WTC11 (cell line): Measurements from ENCODE around the gene RPL19. TPM values are rescaled to one million over a fixed set of nuclear protein-coding genes. Genes with fewer than 3 reads are reported as not detected.

Source experiments
- ATAC-seq: fragments of 200-7000 bp; cut with Tn5 transposase; 2 replicates; pipeline ENCODE4 v1.10.0; 2021; ENCODE audit warnings: mild to moderate bottlenecking, moderate library complexity
- CTCF ChIA-PET: fragments of 300-600 bp; sonication (Branson Sonifier 250); formaldehyde crosslinking; loops from one replicate; lab custom pipeline; 2021; ENCODE audit warnings: antibody characterized with exemption; lab: Charles Lee
- POLR2A ChIA-PET: fragments of 350-600 bp; sonication (Branson Sonifier 250); formaldehyde crosslinking; loops from one replicate; lab custom pipeline; 2021; ENCODE audit warnings: antibody characterized with exemption; lab: Charles Lee
- DNase-seq: peaks from one replicate; pipeline ENCODE4 v3.0.0; 2021; ENCODE audit warnings: low spot score
- H3K27ac Mint-ChIP-seq: 2 replicates; pipeline ENCODE4 v1.8.0; 2021; ENCODE audit warnings: mixed read lengths
- H3K27me3 Mint-ChIP-seq: 2 replicates; pipeline ENCODE4 v1.8.0; 2021; ENCODE audit warnings: low read depth, mild to moderate bottlenecking, moderate library complexity, mixed read lengths
- H3K36me3 Mint-ChIP-seq: 2 replicates; pipeline ENCODE4 v1.8.0; 2021; ENCODE audit warnings: mixed read lengths
- H3K4me1 Mint-ChIP-seq: 2 replicates; pipeline ENCODE4 v1.8.0; 2022; ENCODE audit warnings: mixed read lengths
- H3K4me3 Mint-ChIP-seq: 2 replicates; pipeline ENCODE4 v1.8.0; 2021; ENCODE audit warnings: mild to moderate bottlenecking, moderate library complexity, mixed read lengths
- H3K9me3 Mint-ChIP-seq: 2 replicates; pipeline ENCODE4 v1.8.0; 2021; ENCODE audit warnings: mixed read lengths
- ESRRA ChIP-seq: sonication (generic); formaldehyde crosslinking; IDR thresholded peaks from 2 replicates; pipeline ENCODE4 v1.8.1; 2022; ENCODE audit warnings: mild to moderate bottlenecking, missing genetic modification reagents, borderline replicate concordance
- FOXK1 ChIP-seq: sonication (generic); formaldehyde crosslinking; IDR thresholded peaks from 2 replicates; pipeline ENCODE4 v1.8.0; 2022; ENCODE audit warnings: mild to moderate bottlenecking, moderate library complexity, missing genetic modification reagents
- JAZF1 ChIP-seq: fragments of 250-450 bp; sonication (Bioruptor Pico); IDR thresholded peaks from 2 replicates; pipeline ENCODE4 v1.9.0; 2021; ENCODE audit warnings: moderate library complexity, mild to moderate bottlenecking, inconsistent platforms
- OVOL2 ChIP-seq: fragments of 250-450 bp; sonication (Bioruptor Pico); IDR thresholded peaks from 2 replicates; pipeline ENCODE4 v1.9.0; 2021; ENCODE audit warnings: mild to moderate bottlenecking, borderline replicate concordance
- RELA ChIP-seq: sonication (generic); formaldehyde crosslinking; IDR thresholded peaks from 2 replicates; pipeline ENCODE4 v1.8.1; 2022; ENCODE audit warnings: missing genetic modification reagents, mild to moderate bottlenecking, borderline replicate concordance
- ZNF219 ChIP-seq: sonication (generic); formaldehyde crosslinking; IDR thresholded peaks from 2 replicates; pipeline ENCODE4 v1.8.0; 2023; ENCODE audit warnings: missing genetic modification reagents, mild to moderate bottlenecking, borderline replicate concordance
- total RNA-seq: library from RNA; stranded (reverse); gene quantifications from 3 replicates; pipeline ENCODE4 v1.2.3, GENCODE V29; 2021
- TF ChIP-seq, protein P1 (sequence below): sonication (generic); formaldehyde crosslinking; IDR thresholded peaks from 2 replicates; pipeline ENCODE4 v1.8.1; 2022; ENCODE audit warnings: mild to moderate bottlenecking, moderate library complexity, missing genetic modification reagents
- TF ChIP-seq, protein P2 (sequence below): fragments of 250-450 bp; sonication (Bioruptor Pico); conservative IDR thresholded peaks from 2 replicates; pipeline ENCODE4 v1.9.0; 2021; ENCODE audit warnings: mild to moderate bottlenecking
- TF ChIP-seq, protein P3 (sequence below): fragments of 250-450 bp; sonication (Bioruptor Pico); IDR thresholded peaks from 2 replicates; pipeline ENCODE4 v1.8.0; 2021; ENCODE audit warnings: mild to moderate bottlenecking
- TF ChIP-seq, protein P4 (sequence below): sonication (generic); formaldehyde crosslinking; IDR thresholded peaks from 2 replicates; pipeline ENCODE4 v1.8.1; 2023; ENCODE audit warnings: mild to moderate bottlenecking, moderate library complexity, missing genetic modification reagents
- TF ChIP-seq, protein P5 (sequence below): sonication (generic); formaldehyde crosslinking; IDR thresholded peaks from 2 replicates; pipeline ENCODE4 v1.8.0; 2022; ENCODE audit warnings: mild to moderate bottlenecking, missing genetic modification reagents
- TF ChIP-seq, protein P6 (sequence below): sonication (generic); formaldehyde crosslinking; IDR thresholded peaks from 2 replicates; pipeline ENCODE4 v1.8.0; 2022; ENCODE audit warnings: mild to moderate bottlenecking, missing genetic modification reagents
- TF ChIP-seq, protein P7 (sequence below): fragments of 250-450 bp; sonication (Bioruptor Pico); IDR thresholded peaks from 2 replicates; pipeline ENCODE4 v1.9.0; 2021; ENCODE audit warnings: mild to moderate bottlenecking, borderline replicate concordance
- TF ChIP-seq, protein P8 (sequence below): fragments of 200-600 bp; IDR thresholded peaks from 2 replicates; pipeline ENCODE4 v1.8.0; 2022; ENCODE audit warnings: antibody characterized with exemption
- TF ChIP-seq, protein P9 (sequence below): sonication (generic); formaldehyde crosslinking; IDR thresholded peaks from 2 replicates; pipeline ENCODE4 v1.8.0; 2022; ENCODE audit warnings: mild to moderate bottlenecking, missing genetic modification reagents

Gene RPL19
- total RNA-seq, 1 experiment from 2014 or later: 1,970 TPM

DNA sequence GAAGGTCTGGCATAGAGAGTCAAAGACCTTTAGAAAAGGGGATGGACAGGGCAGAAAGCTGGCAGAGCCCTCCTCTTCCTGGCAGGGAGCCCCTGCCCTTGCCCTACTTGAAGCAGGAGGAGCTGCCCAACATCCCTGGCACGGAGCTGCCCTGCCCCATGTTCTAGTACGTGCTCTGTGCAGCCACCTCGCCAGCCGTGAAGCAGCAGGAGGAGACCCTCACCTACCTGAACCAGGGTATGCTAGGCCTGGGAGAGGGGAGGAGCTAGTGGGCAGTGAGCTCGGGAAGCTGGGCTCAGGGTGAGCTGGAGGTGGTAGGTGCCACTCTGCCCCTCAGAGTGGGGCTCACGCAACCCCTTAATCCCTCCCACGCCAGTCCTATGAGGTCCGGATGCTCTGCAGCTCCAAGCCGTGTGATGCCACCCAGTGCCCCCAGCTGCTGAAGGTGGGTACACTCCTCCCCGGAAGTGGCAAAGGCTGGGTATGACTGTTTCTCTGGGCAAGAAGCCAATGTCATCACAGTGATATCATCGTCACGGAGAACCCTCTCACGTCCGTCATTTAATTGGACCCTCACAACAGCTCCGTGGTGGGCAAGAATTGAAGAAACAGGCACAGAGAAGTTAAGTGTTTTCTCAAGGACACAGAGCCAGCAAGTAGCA, 38.4 kb downstream of the RPL19 start (continued):
- TF ChIP-seq ZNF219 (CRISPR knock-in tag): no peak
- TF ChIP-seq, protein P1, sequence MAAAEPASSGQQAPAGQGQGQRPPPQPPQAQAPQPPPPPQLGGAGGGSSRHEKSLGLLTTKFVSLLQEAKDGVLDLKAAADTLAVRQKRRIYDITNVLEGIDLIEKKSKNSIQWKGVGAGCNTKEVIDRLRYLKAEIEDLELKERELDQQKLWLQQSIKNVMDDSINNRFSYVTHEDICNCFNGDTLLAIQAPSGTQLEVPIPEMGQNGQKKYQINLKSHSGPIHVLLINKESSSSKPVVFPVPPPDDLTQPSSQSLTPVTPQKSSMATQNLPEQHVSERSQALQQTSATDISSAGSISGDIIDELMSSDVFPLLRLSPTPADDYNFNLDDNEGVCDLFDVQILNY (CRISPR knock-in tag): no peak
- TF ChIP-seq OVOL2 (CRISPR knock-in tag): no peak
- TF ChIP-seq, protein P2, sequence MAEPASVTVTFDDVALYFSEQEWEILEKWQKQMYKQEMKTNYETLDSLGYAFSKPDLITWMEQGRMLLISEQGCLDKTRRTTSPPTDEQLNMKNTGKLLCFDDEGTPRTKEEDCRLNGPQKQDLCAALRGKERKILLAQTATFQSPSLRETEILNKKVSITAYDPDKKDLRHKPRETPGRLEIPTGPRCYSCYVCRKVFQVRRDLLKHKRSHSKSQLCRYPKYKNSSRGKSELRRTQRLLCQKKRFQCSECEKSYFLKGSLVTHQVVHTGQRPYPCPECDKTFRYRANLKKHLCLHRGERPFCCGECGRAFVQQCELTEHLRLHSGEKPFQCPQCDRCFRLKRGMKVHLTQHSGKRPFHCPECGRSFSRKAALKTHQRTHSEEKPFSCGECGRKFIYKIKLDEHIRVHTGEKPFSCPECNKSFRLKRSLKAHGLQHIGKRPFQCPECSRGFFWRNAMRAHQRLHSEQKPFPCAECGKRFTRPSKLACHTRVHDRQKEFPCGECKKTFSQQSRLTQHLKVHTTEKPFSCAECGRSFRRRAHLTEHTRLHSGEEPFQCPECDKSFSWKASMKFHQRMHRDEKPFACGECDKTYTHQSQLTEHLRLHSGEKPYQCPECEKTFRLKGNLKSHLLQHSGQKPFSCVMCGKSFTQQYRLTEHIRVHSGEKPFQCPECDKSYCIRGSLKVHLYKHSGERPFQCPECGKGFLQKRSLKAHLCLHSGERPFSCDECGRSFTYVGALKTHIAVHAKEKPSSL (CRISPR knock-in tag): no peak
- no peak for TF ChIP-seq FOXK1 (CRISPR knock-in tag)

DNA sequence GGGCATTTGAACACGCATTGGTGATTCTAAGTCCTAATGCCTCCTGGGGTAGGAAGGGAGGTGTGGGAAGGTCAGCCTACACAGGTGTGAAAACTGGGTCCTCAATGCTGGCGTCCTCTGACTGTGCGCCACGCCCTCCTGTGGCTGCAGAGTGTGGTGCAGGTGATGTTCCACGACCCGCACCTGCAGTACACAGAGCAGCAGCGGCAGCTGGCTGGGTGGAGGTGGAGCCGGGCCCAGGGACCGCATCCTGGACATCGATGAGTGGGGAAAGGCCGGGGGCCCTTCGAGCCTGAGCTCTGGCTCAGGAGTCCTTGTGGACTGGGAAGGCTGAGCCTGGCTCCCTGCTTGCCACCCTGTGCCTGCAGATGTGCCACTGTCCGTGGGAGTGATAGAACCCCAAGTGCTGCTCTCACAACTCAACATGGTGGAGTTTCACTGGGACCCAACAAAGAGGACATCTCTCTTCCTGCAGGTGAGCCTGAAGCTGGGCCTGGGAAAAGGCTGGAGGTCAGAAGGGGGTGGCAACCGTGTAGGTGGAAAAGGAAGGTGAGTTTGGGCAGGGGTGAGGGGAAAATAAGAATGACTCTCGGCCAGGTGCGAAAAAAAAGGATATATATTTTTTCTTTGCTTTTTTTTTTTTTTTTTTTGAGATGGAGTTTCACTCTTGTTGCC, 39.7 kb downstream of the RPL19 start:
- Mint-ChIP-seq H3K9me3 (no peaks in the 10 kb centered on the region), H3K27me3 (peaks cover 3% of the 10 kb centered on the region; the same call in 1 of the 2 replicates), H3K27ac (peak overlapping the region; percentile 25; the same call in 1 of the 2 replicates), H3K4me3 (peak overlapping the region; percentile 36), H3K4me1 (peaks cover 25% of the 10 kb centered on the region), H3K36me3 (no peaks in the 10 kb centered on the region)
- ATAC-seq (peak; percentile 73), DNase-seq (peak; percentile 91)
- ChIA-PET CTCF (interaction anchor here (0.5 to 15.5 kb wide), 21 partner anchors 8 to 272 kb away, joined by 3 to 626 read pairs (median 5); partner anchors contain the start of genes CACNB1, RPL19 and STAC2), POLR2A (interaction anchor here (0.8 to 1.1 kb wide), 2 partner anchors 14 to 40 kb away, joined by 3 to 5 read pairs; partner anchors contain the start of genes RPL19 and STAC2)
- TF ChIP-seq FOXK1 (CRISPR knock-in tag) (0 out of 2 replicates have a peak, but pooled peaks have one; percentile 26), ESRRA (CRISPR knock-in tag) (no peak), RELA (CRISPR knock-in tag) (no peak), JAZF1 (CRISPR knock-in tag) (no peak)
- TF ChIP-seq, protein P3, sequence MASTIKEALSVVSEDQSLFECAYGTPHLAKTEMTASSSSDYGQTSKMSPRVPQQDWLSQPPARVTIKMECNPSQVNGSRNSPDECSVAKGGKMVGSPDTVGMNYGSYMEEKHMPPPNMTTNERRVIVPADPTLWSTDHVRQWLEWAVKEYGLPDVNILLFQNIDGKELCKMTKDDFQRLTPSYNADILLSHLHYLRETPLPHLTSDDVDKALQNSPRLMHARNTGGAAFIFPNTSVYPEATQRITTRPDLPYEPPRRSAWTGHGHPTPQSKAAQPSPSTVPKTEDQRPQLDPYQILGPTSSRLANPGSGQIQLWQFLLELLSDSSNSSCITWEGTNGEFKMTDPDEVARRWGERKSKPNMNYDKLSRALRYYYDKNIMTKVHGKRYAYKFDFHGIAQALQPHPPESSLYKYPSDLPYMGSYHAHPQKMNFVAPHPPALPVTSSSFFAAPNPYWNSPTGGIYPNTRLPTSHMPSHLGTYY (CRISPR knock-in tag): no peak
- TF ChIP-seq, protein P4, sequence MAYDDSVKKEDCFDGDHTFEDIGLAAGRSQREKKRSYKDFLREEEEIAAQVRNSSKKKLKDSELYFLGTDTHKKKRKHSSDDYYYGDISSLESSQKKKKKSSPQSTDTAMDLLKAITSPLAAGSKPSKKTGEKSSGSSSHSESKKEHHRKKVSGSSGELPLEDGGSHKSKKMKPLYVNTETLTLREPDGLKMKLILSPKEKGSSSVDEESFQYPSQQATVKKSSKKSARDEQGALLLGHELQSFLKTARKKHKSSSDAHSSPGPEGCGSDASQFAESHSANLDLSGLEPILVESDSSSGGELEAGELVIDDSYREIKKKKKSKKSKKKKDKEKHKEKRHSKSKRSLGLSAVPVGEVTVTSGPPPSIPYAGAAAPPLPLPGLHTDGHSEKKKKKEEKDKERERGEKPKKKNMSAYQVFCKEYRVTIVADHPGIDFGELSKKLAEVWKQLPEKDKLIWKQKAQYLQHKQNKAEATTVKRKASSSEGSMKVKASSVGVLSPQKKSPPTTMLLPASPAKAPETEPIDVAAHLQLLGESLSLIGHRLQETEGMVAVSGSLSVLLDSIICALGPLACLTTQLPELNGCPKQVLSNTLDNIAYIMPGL (CRISPR knock-in tag): 0 out of 2 replicates have a peak, but pooled peaks have one; percentile 37
- TF ChIP-seq, protein P5, sequence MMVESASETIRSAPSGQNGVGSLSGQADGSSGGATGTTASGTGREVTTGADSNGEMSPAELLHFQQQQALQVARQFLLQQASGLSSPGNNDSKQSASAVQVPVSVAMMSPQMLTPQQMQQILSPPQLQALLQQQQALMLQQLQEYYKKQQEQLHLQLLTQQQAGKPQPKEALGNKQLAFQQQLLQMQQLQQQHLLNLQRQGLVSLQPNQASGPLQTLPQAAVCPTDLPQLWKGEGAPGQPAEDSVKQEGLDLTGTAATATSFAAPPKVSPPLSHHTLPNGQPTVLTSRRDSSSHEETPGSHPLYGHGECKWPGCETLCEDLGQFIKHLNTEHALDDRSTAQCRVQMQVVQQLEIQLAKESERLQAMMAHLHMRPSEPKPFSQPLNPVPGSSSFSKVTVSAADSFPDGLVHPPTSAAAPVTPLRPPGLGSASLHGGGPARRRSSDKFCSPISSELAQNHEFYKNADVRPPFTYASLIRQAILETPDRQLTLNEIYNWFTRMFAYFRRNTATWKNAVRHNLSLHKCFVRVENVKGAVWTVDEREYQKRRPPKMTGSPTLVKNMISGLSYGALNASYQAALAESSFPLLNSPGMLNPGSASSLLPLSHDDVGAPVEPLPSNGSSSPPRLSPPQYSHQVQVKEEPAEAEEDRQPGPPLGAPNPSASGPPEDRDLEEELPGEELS: no peak
- TF ChIP-seq, protein P6, sequence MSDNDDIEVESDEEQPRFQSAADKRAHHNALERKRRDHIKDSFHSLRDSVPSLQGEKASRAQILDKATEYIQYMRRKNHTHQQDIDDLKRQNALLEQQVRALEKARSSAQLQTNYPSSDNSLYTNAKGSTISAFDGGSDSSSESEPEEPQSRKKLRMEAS: peak; percentile 54; the same call in 1 of the 2 replicates
- TF ChIP-seq, protein P7, sequence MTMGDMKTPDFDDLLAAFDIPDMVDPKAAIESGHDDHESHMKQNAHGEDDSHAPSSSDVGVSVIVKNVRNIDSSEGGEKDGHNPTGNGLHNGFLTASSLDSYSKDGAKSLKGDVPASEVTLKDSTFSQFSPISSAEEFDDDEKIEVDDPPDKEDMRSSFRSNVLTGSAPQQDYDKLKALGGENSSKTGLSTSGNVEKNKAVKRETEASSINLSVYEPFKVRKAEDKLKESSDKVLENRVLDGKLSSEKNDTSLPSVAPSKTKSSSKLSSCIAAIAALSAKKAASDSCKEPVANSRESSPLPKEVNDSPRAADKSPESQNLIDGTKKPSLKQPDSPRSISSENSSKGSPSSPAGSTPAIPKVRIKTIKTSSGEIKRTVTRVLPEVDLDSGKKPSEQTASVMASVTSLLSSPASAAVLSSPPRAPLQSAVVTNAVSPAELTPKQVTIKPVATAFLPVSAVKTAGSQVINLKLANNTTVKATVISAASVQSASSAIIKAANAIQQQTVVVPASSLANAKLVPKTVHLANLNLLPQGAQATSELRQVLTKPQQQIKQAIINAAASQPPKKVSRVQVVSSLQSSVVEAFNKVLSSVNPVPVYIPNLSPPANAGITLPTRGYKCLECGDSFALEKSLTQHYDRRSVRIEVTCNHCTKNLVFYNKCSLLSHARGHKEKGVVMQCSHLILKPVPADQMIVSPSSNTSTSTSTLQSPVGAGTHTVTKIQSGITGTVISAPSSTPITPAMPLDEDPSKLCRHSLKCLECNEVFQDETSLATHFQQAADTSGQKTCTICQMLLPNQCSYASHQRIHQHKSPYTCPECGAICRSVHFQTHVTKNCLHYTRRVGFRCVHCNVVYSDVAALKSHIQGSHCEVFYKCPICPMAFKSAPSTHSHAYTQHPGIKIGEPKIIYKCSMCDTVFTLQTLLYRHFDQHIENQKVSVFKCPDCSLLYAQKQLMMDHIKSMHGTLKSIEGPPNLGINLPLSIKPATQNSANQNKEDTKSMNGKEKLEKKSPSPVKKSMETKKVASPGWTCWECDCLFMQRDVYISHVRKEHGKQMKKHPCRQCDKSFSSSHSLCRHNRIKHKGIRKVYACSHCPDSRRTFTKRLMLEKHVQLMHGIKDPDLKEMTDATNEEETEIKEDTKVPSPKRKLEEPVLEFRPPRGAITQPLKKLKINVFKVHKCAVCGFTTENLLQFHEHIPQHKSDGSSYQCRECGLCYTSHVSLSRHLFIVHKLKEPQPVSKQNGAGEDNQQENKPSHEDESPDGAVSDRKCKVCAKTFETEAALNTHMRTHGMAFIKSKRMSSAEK: no peak
- TF ChIP-seq, protein P8, sequence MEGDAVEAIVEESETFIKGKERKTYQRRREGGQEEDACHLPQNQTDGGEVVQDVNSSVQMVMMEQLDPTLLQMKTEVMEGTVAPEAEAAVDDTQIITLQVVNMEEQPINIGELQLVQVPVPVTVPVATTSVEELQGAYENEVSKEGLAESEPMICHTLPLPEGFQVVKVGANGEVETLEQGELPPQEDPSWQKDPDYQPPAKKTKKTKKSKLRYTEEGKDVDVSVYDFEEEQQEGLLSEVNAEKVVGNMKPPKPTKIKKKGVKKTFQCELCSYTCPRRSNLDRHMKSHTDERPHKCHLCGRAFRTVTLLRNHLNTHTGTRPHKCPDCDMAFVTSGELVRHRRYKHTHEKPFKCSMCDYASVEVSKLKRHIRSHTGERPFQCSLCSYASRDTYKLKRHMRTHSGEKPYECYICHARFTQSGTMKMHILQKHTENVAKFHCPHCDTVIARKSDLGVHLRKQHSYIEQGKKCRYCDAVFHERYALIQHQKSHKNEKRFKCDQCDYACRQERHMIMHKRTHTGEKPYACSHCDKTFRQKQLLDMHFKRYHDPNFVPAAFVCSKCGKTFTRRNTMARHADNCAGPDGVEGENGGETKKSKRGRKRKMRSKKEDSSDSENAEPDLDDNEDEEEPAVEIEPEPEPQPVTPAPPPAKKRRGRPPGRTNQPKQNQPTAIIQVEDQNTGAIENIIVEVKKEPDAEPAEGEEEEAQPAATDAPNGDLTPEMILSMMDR: peak; percentile 80
- TF ChIP-seq, protein P9, sequence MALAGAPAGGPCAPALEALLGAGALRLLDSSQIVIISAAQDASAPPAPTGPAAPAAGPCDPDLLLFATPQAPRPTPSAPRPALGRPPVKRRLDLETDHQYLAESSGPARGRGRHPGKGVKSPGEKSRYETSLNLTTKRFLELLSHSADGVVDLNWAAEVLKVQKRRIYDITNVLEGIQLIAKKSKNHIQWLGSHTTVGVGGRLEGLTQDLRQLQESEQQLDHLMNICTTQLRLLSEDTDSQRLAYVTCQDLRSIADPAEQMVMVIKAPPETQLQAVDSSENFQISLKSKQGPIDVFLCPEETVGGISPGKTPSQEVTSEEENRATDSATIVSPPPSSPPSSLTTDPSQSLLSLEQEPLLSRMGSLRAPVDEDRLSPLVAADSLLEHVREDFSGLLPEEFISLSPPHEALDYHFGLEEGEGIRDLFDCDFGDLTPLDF (CRISPR knock-in tag): no peak
